HepG2 (cell line): ENCODE results near the gene ADAMTS4. TPM values are rescaled to one million over a fixed set of nuclear protein-coding genes. Genes with fewer than 3 reads are reported as not detected.

Experiments used
- ATRX ChIP-seq: sonication (generic); formaldehyde crosslinking; IDR thresholded peaks from 2 replicates; pipeline ENCODE4 v1.4.0; 2020; ENCODE audit warnings: missing genetic modification reagents, borderline replicate concordance
- BORCS8-MEF2B ChIP-seq: sonication (generic); formaldehyde crosslinking; IDR thresholded peaks from 2 replicates; pipeline ENCODE4 v1.8.0; 2022; ENCODE audit warnings: mild to moderate bottlenecking, missing genetic modification reagents
- BRD4 ChIP-seq: sonication (generic); formaldehyde crosslinking; IDR thresholded peaks from 2 replicates; pipeline ENCODE4 v1.4.0; 2020; ENCODE audit warnings: missing genetic modification reagents
- DR1 ChIP-seq: sonication (generic); formaldehyde crosslinking; IDR thresholded peaks from 2 replicates; pipeline ENCODE4 v1.8.0; 2021; ENCODE audit warnings: mild to moderate bottlenecking, missing genetic modification reagents, inconsistent platforms
- ELF3 ChIP-seq: IDR thresholded peaks from 2 replicates; pipeline ENCODE4 v1.6.1; 2016; ENCODE audit warnings: missing genetic modification reagents, missing compliant biosample characterization
- ERF ChIP-seq: IDR thresholded peaks from 2 replicates; pipeline ENCODE4 v1.6.1; 2018; ENCODE audit warnings: missing biosample characterization, missing genetic modification reagents
- ETV6 ChIP-seq: sonication (generic); formaldehyde crosslinking; conservative IDR thresholded peaks from 2 replicates; pipeline ENCODE4 v1.4.0; 2020; ENCODE audit warnings: missing genetic modification reagents
- FLYWCH1 ChIP-seq: sonication (generic); formaldehyde crosslinking; IDR thresholded peaks from 2 replicates; pipeline ENCODE4 v1.8.1; 2023; ENCODE audit warnings: mild to moderate bottlenecking, missing genetic modification reagents
- HDAC2 ChIP-seq: sonication (generic); formaldehyde crosslinking; IDR thresholded peaks from 2 replicates; pipeline ENCODE4 v1.4.0; 2020; ENCODE audit warnings: missing genetic modification reagents
- HNF4A ChIP-seq: sonication (generic); formaldehyde crosslinking; IDR thresholded peaks from 2 replicates; pipeline ENCODE4 v1.4.0; 2020; ENCODE audit warnings: missing genetic modification reagents
- HOXD1 ChIP-seq: sonication (generic); formaldehyde crosslinking; IDR thresholded peaks from 2 replicates; pipeline ENCODE4 v1.5.0; 2020; ENCODE audit warnings: missing genetic modification reagents
- MED1 ChIP-seq: sonication (generic); formaldehyde crosslinking; IDR thresholded peaks from 2 replicates; pipeline ENCODE4 v1.4.0; 2020; ENCODE audit warnings: missing genetic modification reagents
- NPAS2 ChIP-seq: sonication (generic); formaldehyde crosslinking; IDR thresholded peaks from 2 replicates; pipeline ENCODE4 v1.8.0; 2022; ENCODE audit warnings: mild to moderate bottlenecking, missing genetic modification reagents, borderline replicate concordance
- NR3C1 ChIP-seq: sonication (generic); formaldehyde crosslinking; IDR thresholded peaks from 2 replicates; pipeline ENCODE4 v1.4.0; 2020; ENCODE audit warnings: missing genetic modification reagents
- NRL ChIP-seq: sonication (generic); formaldehyde crosslinking; IDR thresholded peaks from 2 replicates; pipeline ENCODE4 v1.5.0; 2020; ENCODE audit warnings: missing genetic modification reagents, mild to moderate bottlenecking, moderate library complexity, borderline replicate concordance
- PBX3 ChIP-seq: sonication (generic); formaldehyde crosslinking; IDR thresholded peaks from 2 replicates; pipeline ENCODE4 v1.8.1; 2023; ENCODE audit warnings: missing genetic modification reagents, inconsistent platforms, borderline replicate concordance
- SP5 ChIP-seq: IDR thresholded peaks from 2 replicates; pipeline ENCODE4 v1.6.1; 2016; ENCODE audit warnings: low read depth, borderline replicate concordance
- YEATS2 ChIP-seq: sonication (generic); formaldehyde crosslinking; IDR thresholded peaks from 2 replicates; pipeline ENCODE4 v1.4.0; 2020; ENCODE audit warnings: missing genetic modification reagents, borderline replicate concordance
- ZNF292 ChIP-seq: sonication (generic); formaldehyde crosslinking; IDR thresholded peaks from 2 replicates; pipeline ENCODE4 v1.8.1; 2022; ENCODE audit warnings: mild to moderate bottlenecking, low read depth, missing genetic modification reagents, borderline replicate concordance
- ZNF550 ChIP-seq: sonication (generic); formaldehyde crosslinking; IDR thresholded peaks from 2 replicates; pipeline ENCODE4 v1.4.0; 2020; ENCODE audit warnings: mild to moderate bottlenecking, missing genetic modification reagents, borderline replicate concordance
- polyA plus RNA-seq, 8 experiments: library from polyadenylated mRNA; depleted of rRNA in 3 of 8; stranded (reverse) in 7 of 8; unstranded in 1 of 8; fragments of >200 nt; fragmentation: Illumina TruSeq in 4 of 8; extraction: Trizol in 4 of 8; gene quantifications; 2 replicates each; pipeline versions ENCODE4 v1.2.1 to v1.2.3, GENCODE V29; 2011 to 2016; ENCODE audit warnings: low read depth in 4 of 8, missing spikeins in 1 of 8, mixed read lengths in 1 of 8; ENCODE audit not compliant: insufficient read depth in 1 of 8
- total RNA-seq, 5 experiments: library from RNA; depleted of rRNA; stranded (reverse); fragments of >200 nt; fragmentation: Illumina TruSeq; extraction: Trizol; gene quantifications; 2 replicates each; pipeline ENCODE4 v1.2.3, GENCODE V29; 2016; ENCODE audit warnings: low read depth in 1 of 5
- TF ChIP-seq, protein P1 (sequence below): sonication (generic); formaldehyde crosslinking; IDR thresholded peaks from 2 replicates; pipeline ENCODE4 v1.9.0; 2021; ENCODE audit warnings: mild to moderate bottlenecking, missing genetic modification reagents
- TF ChIP-seq, protein P2 (sequence below): sonication (generic); formaldehyde crosslinking; IDR thresholded peaks from 2 replicates; pipeline ENCODE4 v1.5.1; 2020; ENCODE audit warnings: mild to moderate bottlenecking, missing genetic modification reagents, moderate library complexity

Gene ADAMTS4
- total and polyA plus RNA-seq, 2 of the 13 experiments (the other 11 are each of a cell fraction or from before 2014, with no cell fraction given), result 0.51 to 1.7 TPM

DNA sequence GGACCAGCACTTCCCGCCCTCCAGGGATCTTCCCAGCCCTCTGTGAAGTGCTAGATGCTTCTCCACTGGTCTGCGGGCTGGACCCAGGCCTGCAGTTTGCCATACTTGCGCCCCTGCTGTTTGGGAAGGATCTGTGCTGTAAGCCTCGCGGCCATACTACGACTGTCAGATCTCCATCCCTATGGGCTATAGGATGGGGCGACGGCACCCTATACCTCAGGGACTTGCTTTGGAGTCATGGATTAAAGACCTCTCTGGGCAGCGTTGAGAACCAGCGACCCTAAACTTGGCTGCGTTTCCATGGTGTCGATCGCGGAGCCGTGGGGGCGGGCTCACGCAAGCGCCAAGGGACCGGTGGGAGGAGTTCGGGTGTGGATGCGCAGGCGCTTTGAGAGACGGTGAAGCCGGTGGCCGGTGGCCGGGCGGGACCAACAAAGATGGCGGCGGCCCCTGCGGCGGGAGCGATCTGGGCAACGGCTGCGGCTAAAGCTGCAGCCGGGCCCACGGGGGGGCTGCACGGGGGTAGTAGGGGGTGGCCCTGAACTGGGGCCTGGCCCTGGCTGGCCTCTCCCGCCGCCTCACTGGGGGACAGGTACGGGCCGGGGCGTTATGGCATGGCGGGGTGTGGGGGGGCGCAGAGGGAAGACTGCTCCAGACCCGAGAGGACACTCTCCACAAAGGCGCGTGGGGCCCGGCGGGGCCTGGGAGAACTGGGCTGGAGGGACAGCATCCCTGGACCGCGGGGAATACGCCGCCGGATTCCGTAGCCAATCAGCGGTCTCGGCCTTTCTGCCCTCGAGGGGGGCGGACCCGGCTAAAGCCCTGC is 39.6 kb downstream of the ADAMTS4 start, which contains the start of gene USP21 (continued):
- no peak for TF ChIP-seq PBX3
- no peak for TF ChIP-seq ZNF292
- TF ChIP-seq ELF3 (CRISPR knock-in tag), result no peak
- no peak for TF ChIP-seq DR1 (CRISPR knock-in tag)
- TF ChIP-seq, protein P1, sequence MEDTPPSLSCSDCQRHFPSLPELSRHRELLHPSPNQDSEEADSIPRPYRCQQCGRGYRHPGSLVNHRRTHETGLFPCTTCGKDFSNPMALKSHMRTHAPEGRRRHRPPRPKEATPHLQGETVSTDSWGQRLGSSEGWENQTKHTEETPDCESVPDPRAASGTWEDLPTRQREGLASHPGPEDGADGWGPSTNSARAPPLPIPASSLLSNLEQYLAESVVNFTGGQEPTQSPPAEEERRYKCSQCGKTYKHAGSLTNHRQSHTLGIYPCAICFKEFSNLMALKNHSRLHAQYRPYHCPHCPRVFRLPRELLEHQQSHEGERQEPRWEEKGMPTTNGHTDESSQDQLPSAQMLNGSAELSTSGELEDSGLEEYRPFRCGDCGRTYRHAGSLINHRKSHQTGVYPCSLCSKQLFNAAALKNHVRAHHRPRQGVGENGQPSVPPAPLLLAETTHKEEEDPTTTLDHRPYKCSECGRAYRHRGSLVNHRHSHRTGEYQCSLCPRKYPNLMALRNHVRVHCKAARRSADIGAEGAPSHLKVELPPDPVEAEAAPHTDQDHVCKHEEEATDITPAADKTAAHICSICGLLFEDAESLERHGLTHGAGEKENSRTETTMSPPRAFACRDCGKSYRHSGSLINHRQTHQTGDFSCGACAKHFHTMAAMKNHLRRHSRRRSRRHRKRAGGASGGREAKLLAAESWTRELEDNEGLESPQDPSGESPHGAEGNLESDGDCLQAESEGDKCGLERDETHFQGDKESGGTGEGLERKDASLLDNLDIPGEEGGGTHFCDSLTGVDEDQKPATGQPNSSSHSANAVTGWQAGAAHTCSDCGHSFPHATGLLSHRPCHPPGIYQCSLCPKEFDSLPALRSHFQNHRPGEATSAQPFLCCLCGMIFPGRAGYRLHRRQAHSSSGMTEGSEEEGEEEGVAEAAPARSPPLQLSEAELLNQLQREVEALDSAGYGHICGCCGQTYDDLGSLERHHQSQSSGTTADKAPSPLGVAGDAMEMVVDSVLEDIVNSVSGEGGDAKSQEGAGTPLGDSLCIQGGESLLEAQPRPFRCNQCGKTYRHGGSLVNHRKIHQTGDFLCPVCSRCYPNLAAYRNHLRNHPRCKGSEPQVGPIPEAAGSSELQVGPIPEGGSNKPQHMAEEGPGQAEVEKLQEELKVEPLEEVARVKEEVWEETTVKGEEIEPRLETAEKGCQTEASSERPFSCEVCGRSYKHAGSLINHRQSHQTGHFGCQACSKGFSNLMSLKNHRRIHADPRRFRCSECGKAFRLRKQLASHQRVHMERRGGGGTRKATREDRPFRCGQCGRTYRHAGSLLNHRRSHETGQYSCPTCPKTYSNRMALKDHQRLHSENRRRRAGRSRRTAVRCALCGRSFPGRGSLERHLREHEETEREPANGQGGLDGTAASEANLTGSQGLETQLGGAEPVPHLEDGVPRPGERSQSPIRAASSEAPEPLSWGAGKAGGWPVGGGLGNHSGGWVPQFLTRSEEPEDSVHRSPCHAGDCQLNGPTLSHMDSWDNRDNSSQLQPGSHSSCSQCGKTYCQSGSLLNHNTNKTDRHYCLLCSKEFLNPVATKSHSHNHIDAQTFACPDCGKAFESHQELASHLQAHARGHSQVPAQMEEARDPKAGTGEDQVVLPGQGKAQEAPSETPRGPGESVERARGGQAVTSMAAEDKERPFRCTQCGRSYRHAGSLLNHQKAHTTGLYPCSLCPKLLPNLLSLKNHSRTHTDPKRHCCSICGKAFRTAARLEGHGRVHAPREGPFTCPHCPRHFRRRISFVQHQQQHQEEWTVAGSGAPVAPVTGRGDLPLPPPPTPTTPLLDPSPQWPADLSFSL (CRISPR knock-in tag), result no peak
- TF ChIP-seq FLYWCH1, result no peak
- TF ChIP-seq HDAC2 (CRISPR knock-in tag), result 0 out of 2 replicates have a peak, but pooled peaks have one; percentile 11
- TF ChIP-seq HNF4A (CRISPR knock-in tag), result no peak
- no peak for TF ChIP-seq NR3C1 (CRISPR knock-in tag)
- TF ChIP-seq HOXD1 (CRISPR knock-in tag), result no peak
- TF ChIP-seq ERF, result peak; percentile 12; the same call in 1 of the 2 replicates
- 0 out of 2 replicates have a peak, but pooled peaks have one; percentile 12 for TF ChIP-seq BORCS8-MEF2B (CRISPR knock-in tag)
- peak; percentile 49; the same call in 1 of the 2 replicates for TF ChIP-seq SP5
- TF ChIP-seq YEATS2 (CRISPR knock-in tag), result peak; percentile 56
- TF ChIP-seq, protein P2, sequence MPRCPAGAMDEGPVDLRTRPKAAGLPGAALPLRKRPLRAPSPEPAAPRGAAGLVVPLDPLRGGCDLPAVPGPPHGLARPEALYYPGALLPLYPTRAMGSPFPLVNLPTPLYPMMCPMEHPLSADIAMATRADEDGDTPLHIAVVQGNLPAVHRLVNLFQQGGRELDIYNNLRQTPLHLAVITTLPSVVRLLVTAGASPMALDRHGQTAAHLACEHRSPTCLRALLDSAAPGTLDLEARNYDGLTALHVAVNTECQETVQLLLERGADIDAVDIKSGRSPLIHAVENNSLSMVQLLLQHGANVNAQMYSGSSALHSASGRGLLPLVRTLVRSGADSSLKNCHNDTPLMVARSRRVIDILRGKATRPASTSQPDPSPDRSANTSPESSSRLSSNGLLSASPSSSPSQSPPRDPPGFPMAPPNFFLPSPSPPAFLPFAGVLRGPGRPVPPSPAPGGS (CRISPR knock-in tag), result 0 out of 2 replicates have a peak, but pooled peaks have one; percentile 49
- no peak for TF ChIP-seq ETV6
- no peak for TF ChIP-seq ZNF550 (CRISPR knock-in tag)
- no peak for TF ChIP-seq NRL (CRISPR knock-in tag)
- no peak for TF ChIP-seq MED1 (CRISPR knock-in tag)
- peak; percentile 78; the same call in 1 of the 2 replicates for TF ChIP-seq BRD4 (CRISPR knock-in tag)
- no peak for TF ChIP-seq NPAS2 (CRISPR knock-in tag)
- TF ChIP-seq ATRX (CRISPR knock-in tag), result no peak
